ENCODE results near the gene LARP7.
"Not testable (repeated sequence)": the region's sequence is repeated elsewhere in the genome, so short reads cannot be mapped to it uniquely, and the experiment has no call there.

LARP7 gene

DNA sequence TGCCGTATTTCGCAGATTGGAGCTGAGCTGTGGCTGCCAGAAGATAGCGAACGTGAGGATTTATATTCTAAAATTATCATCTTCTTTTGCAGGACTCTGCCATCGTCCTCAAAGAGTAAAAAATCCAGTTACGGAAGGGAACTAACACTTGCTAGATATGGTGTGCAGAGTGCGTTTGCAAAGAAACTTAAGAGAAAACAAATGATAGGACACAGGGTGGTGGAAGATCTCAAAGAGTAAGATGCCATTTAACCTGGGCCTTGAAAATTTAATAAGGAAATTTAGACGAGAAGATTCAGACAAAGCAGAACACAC lies 566 bp downstream of the LARP7 start:
- ChIA-PET CTCF (interaction anchor here (0.7 to 1.7 kb wide), 5 partner anchors 72 to 302 kb away, joined by 3 to 4 read pairs (median 3); no protein-coding TSS in a partner anchor), POLR2A (interaction anchor here (1.0 kb wide), 1 partner anchor 69 kb away, joined by 3 read pairs; no protein-coding TSS in a partner anchor)
- Histone ChIP-seq H3K4me3 (ENCODE audit: low read depth, low read length) (peak overlapping the region; percentile 81), H3K9me3 (ENCODE audit: control insufficient read depth, insufficient read depth, low read depth, low read length) (no peaks in the 10 kb centered on the region), H3K4me1 (ENCODE audit: control insufficient read depth, insufficient read depth, low read length) (no peaks in the 10 kb centered on the region), H3K27ac (ENCODE audit: extremely low read depth, low read depth, low read length) (no peak overlapping the region), H3K36me3 (ENCODE audit: control insufficient read depth in 2 of 2, insufficient read depth in 1 of 2, low read length in 2 of 2) (peaks cover 0 to 8% of the 10 kb centered on the region in 2 experiments; a peak in 2 of 3 replicates)
- 0 out of 2 replicates have a peak, but pooled peaks have one; percentile 7 for TF ChIP-seq ZFP37 (tag by site-specific recombination; IDR thresholded peaks at IDR 0.05)
- TF ChIP-seq, protein P1, sequence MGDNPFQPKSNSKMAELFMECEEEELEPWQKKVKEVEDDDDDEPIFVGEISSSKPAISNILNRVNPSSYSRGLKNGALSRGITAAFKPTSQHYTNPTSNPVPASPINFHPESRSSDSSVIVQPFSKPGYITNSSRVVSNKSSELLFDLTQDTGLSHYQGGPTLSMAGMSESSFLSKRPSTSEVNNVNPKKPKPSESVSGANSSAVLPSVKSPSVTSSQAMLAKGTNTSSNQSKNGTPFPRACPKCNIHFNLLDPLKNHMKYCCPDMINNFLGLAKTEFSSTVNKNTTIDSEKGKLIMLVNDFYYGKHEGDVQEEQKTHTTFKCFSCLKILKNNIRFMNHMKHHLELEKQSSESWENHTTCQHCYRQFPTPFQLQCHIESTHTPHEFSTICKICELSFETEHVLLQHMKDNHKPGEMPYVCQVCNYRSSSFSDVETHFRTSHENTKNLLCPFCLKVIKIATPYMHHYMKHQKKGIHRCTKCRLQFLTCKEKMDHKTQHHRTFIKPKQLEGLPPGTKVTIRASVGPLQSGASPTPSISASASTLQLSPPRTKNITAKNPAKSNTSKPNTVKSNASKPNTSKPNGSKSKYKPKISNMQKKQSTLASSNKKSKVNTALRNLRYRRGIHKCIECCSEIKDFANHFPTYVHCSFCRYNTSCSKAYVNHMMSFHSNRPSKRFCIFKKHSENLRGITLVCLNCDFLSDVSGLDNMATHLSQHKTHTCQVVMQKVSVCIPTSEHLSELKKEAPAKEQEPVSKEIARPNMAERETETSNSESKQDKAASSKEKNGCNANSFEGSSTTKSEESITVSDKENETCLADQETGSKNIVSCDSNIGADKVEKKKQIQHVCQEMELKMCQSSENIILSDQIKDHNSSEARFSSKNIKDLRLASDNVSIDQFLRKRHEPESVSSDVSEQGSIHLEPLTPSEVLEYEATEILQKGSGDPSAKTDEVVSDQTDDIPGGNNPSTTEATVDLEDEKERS (tag by site-specific recombination; IDR thresholded peaks at IDR 0.05): no peak

DNA sequence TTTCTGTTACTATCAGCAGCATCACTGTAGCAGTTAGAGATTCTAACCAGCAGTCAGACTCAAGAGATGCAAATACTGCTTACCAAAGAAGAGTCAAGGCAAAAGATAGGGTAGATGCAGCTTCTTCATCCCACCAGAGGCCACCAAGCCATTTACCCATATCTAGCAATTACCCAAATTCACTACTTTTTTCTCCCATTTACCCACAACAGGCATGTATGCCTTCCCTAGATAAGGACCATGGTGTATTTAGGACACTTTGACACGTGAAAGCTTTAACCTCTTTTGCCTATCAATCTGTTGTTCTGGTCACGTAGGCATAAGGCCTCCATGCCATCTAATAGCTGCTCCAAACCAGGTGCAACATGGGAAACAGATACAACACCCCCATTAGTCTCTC lies 5.6 kb downstream of the LARP7 start:
- peaks cover 16 to 36% of the 10 kb centered on the region in 2 experiments for H3K36me3 ChIP-seq (ENCODE audit: control insufficient read depth in 2 of 2, insufficient read depth in 1 of 2, low read length in 2 of 2)
- POLR2A ChIA-PET: interaction anchor here (0.6 kb wide), 2 partner anchors 20 to 26 kb away, joined by 4 to 6 read pairs; no protein-coding TSS in a partner anchor
- no peaks in the 10 kb centered on the region for H3K9me3 ChIP-seq (ENCODE audit: control insufficient read depth, insufficient read depth, low read depth, low read length)
- H3K27ac ChIP-seq (ENCODE audit: extremely low read depth, low read depth, low read length): no peak overlapping the region
- TF ChIP-seq, protein P2, sequence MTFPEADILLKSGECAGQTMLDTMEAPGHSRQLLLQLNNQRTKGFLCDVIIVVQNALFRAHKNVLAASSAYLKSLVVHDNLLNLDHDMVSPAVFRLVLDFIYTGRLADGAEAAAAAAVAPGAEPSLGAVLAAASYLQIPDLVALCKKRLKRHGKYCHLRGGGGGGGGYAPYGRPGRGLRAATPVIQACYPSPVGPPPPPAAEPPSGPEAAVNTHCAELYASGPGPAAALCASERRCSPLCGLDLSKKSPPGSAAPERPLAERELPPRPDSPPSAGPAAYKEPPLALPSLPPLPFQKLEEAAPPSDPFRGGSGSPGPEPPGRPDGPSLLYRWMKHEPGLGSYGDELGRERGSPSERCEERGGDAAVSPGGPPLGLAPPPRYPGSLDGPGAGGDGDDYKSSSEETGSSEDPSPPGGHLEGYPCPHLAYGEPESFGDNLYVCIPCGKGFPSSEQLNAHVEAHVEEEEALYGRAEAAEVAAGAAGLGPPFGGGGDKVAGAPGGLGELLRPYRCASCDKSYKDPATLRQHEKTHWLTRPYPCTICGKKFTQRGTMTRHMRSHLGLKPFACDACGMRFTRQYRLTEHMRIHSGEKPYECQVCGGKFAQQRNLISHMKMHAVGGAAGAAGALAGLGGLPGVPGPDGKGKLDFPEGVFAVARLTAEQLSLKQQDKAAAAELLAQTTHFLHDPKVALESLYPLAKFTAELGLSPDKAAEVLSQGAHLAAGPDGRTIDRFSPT (tag by site-specific recombination; IDR thresholded peaks at IDR 0.05): no peak
- no peaks in the 10 kb centered on the region for H3K4me1 ChIP-seq (ENCODE audit: control insufficient read depth, insufficient read depth, low read length)
- CTCF ChIA-PET: interaction anchor here (0.5 kb wide), 1 partner anchor 10 kb away, joined by 7 read pairs; no protein-coding TSS in a partner anchor
- H3K4me3 ChIP-seq (ENCODE audit: low read depth, low read length): no peak overlapping the region

DNA sequence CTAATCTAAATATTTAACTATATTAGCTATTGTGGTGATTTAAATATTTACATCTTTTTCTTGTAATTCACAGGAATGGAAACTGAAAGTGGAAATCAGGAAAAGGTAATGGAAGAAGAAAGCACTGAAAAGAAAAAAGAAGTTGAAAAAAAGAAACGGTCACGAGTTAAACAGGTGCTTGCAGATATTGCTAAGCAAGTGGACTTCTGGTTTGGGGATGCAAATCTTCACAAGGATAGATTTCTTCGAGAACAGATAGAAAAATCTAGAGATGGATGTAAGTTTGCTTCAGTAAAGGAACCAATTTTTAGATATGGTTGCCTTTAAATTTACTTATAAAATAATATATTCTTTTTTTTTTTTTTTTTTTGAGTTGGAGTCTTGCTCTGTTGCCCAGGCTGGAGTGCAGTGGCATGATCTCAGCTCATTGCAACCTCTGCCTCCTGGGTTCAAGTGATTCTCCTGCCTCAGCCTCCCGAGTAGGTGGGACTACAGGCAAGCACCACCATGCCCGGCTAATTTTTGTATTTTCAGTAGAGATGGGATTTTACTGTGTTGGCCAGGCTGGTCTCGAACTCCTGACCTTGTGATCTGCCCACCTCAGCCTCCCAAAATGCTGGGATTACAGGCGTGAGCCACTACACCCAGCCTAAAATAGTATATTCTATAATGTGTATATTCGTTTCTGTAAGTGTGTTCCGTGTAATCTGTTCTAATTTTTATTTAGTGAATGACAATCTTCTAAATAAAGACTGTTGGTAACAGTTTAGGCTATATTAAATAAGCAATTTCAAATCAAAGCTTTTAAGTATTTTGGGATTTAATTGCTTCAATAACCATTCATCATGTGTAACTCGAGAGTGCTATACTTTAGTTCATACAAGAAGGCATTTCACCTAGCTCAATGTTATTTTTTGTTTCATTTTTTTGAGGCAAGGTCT lies 7.9 kb downstream of the LARP7 start:
- H3K36me3 ChIP-seq (ENCODE audit: control insufficient read depth in 2 of 2, insufficient read depth in 1 of 2, low read length in 2 of 2): peaks cover 21 to 45% of the 10 kb centered on the region in 2 experiments
- H3K27ac ChIP-seq (ENCODE audit: extremely low read depth, low read depth, low read length); H3K9me3 ChIP-seq (ENCODE audit: control insufficient read depth, insufficient read depth, low read depth, low read length); H3K4me1 ChIP-seq (ENCODE audit: control insufficient read depth, insufficient read depth, low read length); H3K4me3 ChIP-seq (ENCODE audit: low read depth, low read length): not testable (repeated sequence)
- POLR2A ChIA-PET: interaction anchor here (0.6 kb wide), 1 partner anchor 34 kb away, joined by 3 read pairs; no protein-coding TSS in a partner anchor
- CTCF ChIA-PET: interaction anchor here (0.6 to 1.1 kb wide), 3 partner anchors 117 to 118 kb away, joined by 3 read pairs; no protein-coding TSS in a partner anchor

DNA sequence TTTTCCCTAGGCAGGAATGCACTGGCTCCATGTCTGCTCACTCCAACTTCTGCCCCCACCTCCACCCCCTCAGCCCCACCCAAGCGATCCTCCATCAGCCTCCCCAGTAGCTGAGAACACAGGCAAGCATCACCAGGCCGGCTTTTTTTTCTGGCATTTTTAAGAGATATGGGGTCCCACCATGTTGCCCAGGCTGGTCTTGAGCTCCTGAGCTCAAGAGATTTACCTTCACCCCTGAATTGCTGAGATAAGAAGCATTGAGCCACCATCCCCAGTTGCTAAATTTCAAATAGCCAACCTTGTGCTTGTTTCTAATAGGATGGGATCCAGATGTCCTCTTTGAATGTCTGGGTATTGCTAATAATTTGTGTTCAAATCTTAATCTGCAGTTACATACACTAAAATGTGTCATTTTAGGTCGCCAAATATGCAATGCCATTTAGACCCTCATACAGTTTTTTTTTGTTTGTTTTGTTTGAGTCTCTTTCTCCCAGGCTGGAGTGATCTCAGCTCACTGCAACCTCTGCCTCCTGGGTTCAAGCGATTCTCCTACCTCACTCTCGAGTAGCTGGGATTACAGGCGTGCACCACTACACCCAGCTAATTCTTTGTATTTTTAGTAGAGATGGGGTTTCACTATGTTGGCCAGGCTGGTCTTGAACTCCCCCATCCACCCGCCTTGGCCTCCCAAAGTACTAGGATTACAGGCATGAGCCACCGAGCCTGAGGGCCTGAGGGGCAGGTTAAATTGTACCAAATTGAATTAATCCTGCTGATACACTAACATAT lies 8.8 kb downstream of the LARP7 start:
- Histone ChIP-seq H3K4me1 (ENCODE audit: control insufficient read depth, insufficient read depth, low read length) (no peaks in the 10 kb centered on the region), H3K9me3 (ENCODE audit: control insufficient read depth, insufficient read depth, low read depth, low read length) (no peaks in the 10 kb centered on the region), H3K27ac (ENCODE audit: extremely low read depth, low read depth, low read length) (no peak overlapping the region), H3K36me3 (ENCODE audit: control insufficient read depth in 2 of 2, insufficient read depth in 1 of 2, low read length in 2 of 2) (peaks cover 22 to 51% of the 10 kb centered on the region in 2 experiments), H3K4me3 (ENCODE audit: low read depth, low read length) (no peak overlapping the region)
- ChIA-PET CTCF (interaction anchor here (0.6 to 1.7 kb wide), 5 partner anchors 51 to 319 kb away, joined by 3 to 7 read pairs (median 3); no protein-coding TSS in a partner anchor), POLR2A (no interaction called here)
- TF ChIP-seq ZNF629 (tag by site-specific recombination; IDR thresholded peaks at IDR 0.05) (no peak), KLF16 (tag by site-specific recombination; IDR thresholded peaks at IDR 0.05) (no peak), ZSCAN16 (tag by site-specific recombination; IDR thresholded peaks at IDR 0.05) (no peak), ZFP69B (tag by site-specific recombination; IDR thresholded peaks at IDR 0.05) (no peak), ZNF555 (tag by site-specific recombination; conservative IDR thresholded peaks at IDR 0.05) (no peak), OSR2 (tag by site-specific recombination; IDR thresholded peaks at IDR 0.05) (no peak), ZFP37 (tag by site-specific recombination; IDR thresholded peaks at IDR 0.05) (no peak), ZNF624 (tag by site-specific recombination; IDR thresholded peaks at IDR 0.05) (no peak), ZNF24 (tag by site-specific recombination; IDR thresholded peaks at IDR 0.05) (no peak), ZNF670 (tag by site-specific recombination; IDR thresholded peaks at IDR 0.05; ENCODE audit: low read depth) (no peak), ZNF146 (tag by site-specific recombination; IDR thresholded peaks at IDR 0.05) (no peak), ZNF311 (tag by site-specific recombination; IDR thresholded peaks at IDR 0.05; ENCODE audit: borderline replicate concordance) (no peak), ZNF10 (tag by site-specific recombination; IDR thresholded peaks at IDR 0.05) (no peak)
- TF ChIP-seq, protein P3, sequence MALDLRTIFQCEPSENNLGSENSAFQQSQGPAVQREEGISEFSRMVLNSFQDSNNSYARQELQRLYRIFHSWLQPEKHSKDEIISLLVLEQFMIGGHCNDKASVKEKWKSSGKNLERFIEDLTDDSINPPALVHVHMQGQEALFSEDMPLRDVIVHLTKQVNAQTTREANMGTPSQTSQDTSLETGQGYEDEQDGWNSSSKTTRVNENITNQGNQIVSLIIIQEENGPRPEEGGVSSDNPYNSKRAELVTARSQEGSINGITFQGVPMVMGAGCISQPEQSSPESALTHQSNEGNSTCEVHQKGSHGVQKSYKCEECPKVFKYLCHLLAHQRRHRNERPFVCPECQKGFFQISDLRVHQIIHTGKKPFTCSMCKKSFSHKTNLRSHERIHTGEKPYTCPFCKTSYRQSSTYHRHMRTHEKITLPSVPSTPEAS (tag by site-specific recombination; IDR thresholded peaks at IDR 0.05): no peak

Measured in HEK293 (cell line).